Mucosa of descending colon (tissue), 3 donors: ENCODE measurements around the gene ZBTB18. TPM values are rescaled to one million over a fixed set of nuclear protein-coding genes. Genes with fewer than 3 reads are reported as not detected.

Experiments used
- ATAC-seq: fragments of 200-7000 bp; cut with Tn5 transposase; one replicate; pipeline ENCODE4 v1.9.1; 2020; ENCODE audit warnings: mild to moderate bottlenecking, moderate library complexity
- DNase-seq, 3 donors: peaks; one replicate each; pipeline ENCODE4 v3.0.0-alpha.2; 2020
- H3K36me3 ChIP-seq: fragments of 200-600 bp; one replicate; pipeline ENCODE4 v1.8.0; 2021; ENCODE audit warnings: low read depth, mild to moderate bottlenecking
- H3K4me1 ChIP-seq: fragments of 200-600 bp; one replicate; pipeline ENCODE4 v1.8.0; 2021; ENCODE audit warnings: low read depth, mild to moderate bottlenecking
- H3K4me3 ChIP-seq: fragments of 200-600 bp; one replicate; pipeline ENCODE4 v1.8.0; 2021; ENCODE audit warnings: mild to moderate bottlenecking
- H3K9me3 ChIP-seq: fragments of 200-600 bp; one replicate; pipeline ENCODE4 v1.8.0; 2021; ENCODE audit warnings: mild to moderate bottlenecking
- intact Hi-C, 2 donors: fragments of 100-400 bp; cut with DNase I in 1 of 2; cut with micrococcal nuclease in 1 of 2; formaldehyde crosslinking; loops; one replicate each; pipeline versions ENCODE4 v1.11.0 to v1.11.1; 2022; cut with DNase I, micrococcal nuclease
- total RNA-seq, 3 donors: library from RNA; stranded (reverse); fragmentation: NEBNext Ultra II Directional in 2 of 3; extraction: Animal tissue kit (Norgen Biotek cat#: 25700) in 2 of 3; gene quantifications; one replicate each; pipeline versions ENCODE4 v1.2.1 to v1.2.4, GENCODE V29; 2021 to 2023
- TF ChIP-seq, protein P1 (sequence below): fragments of 200-600 bp; IDR thresholded peaks from one replicate; pipeline ENCODE4 v1.8.0; 2022; ENCODE audit warnings: antibody characterized with exemption, mild to moderate bottlenecking
- donor health status: DM: no; HTN: no; CAD: no; lungs with moderate emphysema.
- donor health status: DM: no; HTN: no; CAD: no.
- donor health status: DM: no; HTN: yes; CAD: no.

The ZBTB18 gene
- total RNA-seq, 3 donors from 2014 or later = 14.8 to 25.2 (median 19.9) TPM

DNA sequence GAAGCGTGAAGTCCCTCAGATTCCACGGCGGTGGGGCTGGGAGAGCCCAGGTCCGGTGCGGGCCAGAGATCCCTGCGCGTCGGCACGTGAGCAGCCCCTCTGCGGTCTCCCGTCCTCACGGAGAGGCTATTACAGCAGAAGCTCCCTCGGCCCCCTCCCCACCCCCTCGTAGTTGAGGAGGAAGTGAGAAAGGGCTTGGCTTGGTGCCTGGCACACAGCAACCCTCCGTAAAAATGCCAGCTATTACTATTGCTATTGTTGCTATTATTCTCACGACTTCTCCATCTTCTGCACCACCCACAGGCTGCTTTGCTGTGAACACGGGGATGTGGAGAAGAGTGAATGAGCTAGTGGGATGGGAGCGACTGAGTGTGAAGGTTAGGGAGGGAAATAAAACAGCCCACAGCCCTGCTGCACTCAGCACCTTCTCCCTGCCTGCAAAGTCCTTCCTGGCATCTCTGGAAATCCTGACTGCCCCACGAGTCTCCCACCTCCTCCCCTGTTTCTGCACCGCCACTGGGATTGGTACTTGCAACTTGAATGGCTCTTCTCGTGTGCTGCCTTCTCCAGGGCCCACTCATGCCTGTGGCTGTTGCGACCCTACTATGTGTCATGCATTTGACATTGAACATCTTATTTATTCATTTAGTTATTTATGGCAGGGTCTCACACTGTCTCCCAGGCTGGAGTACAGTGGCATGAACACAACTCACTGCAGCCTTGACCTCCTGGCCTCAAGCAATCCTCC lies 26.6 kb downstream of the ZBTB18 start:
- no peak for DNase-seq
- Histone ChIP-seq H3K4me1 (peaks cover 3% of the 10 kb centered on the region), H3K36me3 (no peaks in the 10 kb centered on the region), H3K4me3 (no peak overlapping the region), H3K9me3 (no peaks in the 10 kb centered on the region)
- TF ChIP-seq, protein P1, sequence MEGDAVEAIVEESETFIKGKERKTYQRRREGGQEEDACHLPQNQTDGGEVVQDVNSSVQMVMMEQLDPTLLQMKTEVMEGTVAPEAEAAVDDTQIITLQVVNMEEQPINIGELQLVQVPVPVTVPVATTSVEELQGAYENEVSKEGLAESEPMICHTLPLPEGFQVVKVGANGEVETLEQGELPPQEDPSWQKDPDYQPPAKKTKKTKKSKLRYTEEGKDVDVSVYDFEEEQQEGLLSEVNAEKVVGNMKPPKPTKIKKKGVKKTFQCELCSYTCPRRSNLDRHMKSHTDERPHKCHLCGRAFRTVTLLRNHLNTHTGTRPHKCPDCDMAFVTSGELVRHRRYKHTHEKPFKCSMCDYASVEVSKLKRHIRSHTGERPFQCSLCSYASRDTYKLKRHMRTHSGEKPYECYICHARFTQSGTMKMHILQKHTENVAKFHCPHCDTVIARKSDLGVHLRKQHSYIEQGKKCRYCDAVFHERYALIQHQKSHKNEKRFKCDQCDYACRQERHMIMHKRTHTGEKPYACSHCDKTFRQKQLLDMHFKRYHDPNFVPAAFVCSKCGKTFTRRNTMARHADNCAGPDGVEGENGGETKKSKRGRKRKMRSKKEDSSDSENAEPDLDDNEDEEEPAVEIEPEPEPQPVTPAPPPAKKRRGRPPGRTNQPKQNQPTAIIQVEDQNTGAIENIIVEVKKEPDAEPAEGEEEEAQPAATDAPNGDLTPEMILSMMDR = no peak
- ATAC-seq = no peak
- intact Hi-C loops = no loop called here

DNA sequence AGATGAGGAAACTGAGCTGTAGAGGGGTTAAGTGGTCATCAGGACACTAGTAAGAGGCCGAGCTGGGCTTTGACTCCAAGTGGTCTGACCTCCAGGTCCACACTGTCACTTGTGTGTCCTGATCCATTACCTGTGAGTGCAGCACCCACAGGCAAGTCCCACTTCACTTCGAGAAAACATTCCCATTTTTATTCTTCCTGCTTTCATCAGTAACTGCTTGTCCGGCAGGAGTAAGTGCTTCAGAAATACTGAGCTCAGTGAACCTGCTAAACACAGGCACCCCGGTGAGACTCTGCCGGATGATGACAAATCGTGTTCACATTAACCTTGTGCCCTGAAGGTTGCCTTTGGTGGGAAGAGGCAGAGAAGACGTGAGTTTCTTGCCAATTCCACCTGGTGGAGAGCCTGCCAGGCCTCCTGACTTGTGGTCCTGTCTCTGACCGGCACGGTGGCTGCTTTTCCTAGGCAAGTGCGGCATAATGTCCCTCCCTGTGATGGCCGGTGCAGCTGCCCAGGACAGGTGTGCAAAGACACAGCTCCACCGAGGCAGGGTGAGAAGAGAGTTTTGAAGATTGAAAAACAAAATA lies 29.4 kb downstream of the ZBTB18 start:
- DNase-seq (no peak), ATAC-seq (no peak)
- no peak overlapping the region for H3K4me3 ChIP-seq
- H3K9me3 ChIP-seq = no peaks in the 10 kb centered on the region
- TF ChIP-seq, protein P1 = no peak
- H3K4me1 ChIP-seq = no peaks in the 10 kb centered on the region
- H3K36me3 ChIP-seq = no peaks in the 10 kb centered on the region
- intact Hi-C loops = no loop called here

DNA sequence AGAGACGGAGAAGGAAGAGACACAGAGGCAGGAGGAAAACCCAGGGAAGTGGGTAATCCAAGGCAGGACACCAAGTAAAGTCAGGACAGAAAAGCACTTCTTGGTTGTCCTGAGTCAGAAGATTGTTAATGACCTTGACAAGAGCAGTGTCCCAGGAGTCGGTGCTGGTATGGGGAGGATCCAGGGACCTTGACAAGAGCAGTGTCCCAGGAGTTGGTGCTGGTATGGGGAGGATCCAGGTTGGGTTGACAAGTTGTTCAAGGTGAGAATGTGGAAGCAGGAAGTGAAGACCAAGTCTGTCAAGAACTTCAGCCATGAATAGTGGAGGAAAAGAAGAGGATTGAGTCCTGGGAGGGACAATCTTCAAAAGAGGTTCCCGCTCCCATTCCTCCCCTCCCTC lies 31.9 kb downstream of the ZBTB18 start:
- no peak overlapping the region for H3K4me3 ChIP-seq
- intact Hi-C loops = no loop called here
- no peak for DNase-seq
- H3K9me3 ChIP-seq = no peaks in the 10 kb centered on the region
- no peaks in the 10 kb centered on the region for H3K4me1 ChIP-seq
- no peaks in the 10 kb centered on the region for H3K36me3 ChIP-seq
- TF ChIP-seq, protein P1 = no peak
- no peak for ATAC-seq

GRCh38 chr1:244083383-244083943 lies 32.4 kb downstream of the ZBTB18 start:
- H3K4me1 ChIP-seq = no peaks in the 10 kb centered on the region
- H3K4me3 ChIP-seq = no peak overlapping the region
- H3K9me3 ChIP-seq = no peaks in the 10 kb centered on the region
- ATAC-seq (no peak), DNase-seq (no peak)
- H3K36me3 ChIP-seq = no peaks in the 10 kb centered on the region
- TF ChIP-seq, protein P1 = no peak
- intact Hi-C loops = no loop called here

DNA sequence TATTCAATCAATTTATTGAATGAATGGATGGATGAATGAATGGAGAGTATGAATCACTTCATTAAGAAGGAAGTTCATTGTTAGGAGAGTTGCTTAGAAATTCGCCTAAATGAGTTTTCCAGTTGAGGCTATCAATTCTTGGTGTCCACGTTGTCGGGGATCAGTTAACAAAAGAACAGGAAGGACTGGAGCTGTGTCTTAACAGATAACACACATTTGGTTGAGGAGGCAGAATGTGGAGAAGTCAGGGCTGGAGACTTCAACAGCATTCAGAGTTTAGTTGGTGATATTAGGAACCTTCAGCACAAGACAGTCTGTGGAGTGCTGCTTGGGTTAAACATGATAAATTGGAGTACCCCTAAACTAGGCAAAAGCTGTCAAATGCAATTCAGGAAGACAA lies 33.7 kb downstream of the ZBTB18 start:
- DNase-seq = no peak
- ATAC-seq = no peak
- H3K36me3 ChIP-seq = no peaks in the 10 kb centered on the region
- H3K9me3 ChIP-seq = no peaks in the 10 kb centered on the region
- H3K4me3 ChIP-seq = no peak overlapping the region
- no peaks in the 10 kb centered on the region for H3K4me1 ChIP-seq
- intact Hi-C loops = no loop called here
- TF ChIP-seq, protein P1 = no peak
